ENCODE results near the gene DLK1.

- TF ChIP-seq CTCF (IDR thresholded peaks at IDR 0.05; ENCODE audit: poor library complexity) (no peak), EZH2 (IDR thresholded peaks at IDR 0.05; ENCODE audit: borderline replicate concordance) (no peak)
These were observed 48.9 kb upstream of the DLK1 start for GRCh38 chr14:100677554-100678468.

All from hepatocyte (in vitro differentiated cells).